Stimulated activated CD4-positive, alpha-beta T cell treated with anti-CD3 and anti-CD28 coated beads, Interleukin-4, amount 100 ng/mL, for 48 hours (primary cell): ENCODE measurements around the gene ZFP92.
A peak's percentile ranks its signal among the peaks of the same experiment; 100 is the strongest.
"Not testable (repeated sequence)": the region's sequence is repeated elsewhere in the genome, so short reads cannot be mapped to it uniquely, and the experiment has no call there.

Source experiments
- DNase-seq, 2 donors: peaks; one replicate each; pipeline ENCODE4 v3.0.0-alpha.2; 2020; ENCODE audit warnings: low read depth in 2 of 2

ZFP92 gene, protein sequence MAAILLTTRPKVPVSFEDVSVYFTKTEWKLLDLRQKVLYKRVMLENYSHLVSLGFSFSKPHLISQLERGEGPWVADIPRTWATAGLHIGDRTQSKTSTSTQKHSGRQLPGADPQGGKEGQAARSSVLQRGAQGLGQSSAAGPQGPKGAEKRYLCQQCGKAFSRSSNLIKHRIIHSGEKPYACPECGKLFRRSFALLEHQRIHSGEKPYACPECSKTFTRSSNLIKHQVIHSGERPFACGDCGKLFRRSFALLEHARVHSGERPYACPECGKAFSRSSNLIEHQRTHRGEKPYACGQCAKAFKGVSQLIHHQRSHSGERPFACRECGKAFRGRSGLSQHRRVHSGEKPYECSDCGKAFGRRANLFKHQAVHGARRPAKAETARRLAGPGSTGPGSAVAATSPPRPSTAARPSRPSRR

DNA sequence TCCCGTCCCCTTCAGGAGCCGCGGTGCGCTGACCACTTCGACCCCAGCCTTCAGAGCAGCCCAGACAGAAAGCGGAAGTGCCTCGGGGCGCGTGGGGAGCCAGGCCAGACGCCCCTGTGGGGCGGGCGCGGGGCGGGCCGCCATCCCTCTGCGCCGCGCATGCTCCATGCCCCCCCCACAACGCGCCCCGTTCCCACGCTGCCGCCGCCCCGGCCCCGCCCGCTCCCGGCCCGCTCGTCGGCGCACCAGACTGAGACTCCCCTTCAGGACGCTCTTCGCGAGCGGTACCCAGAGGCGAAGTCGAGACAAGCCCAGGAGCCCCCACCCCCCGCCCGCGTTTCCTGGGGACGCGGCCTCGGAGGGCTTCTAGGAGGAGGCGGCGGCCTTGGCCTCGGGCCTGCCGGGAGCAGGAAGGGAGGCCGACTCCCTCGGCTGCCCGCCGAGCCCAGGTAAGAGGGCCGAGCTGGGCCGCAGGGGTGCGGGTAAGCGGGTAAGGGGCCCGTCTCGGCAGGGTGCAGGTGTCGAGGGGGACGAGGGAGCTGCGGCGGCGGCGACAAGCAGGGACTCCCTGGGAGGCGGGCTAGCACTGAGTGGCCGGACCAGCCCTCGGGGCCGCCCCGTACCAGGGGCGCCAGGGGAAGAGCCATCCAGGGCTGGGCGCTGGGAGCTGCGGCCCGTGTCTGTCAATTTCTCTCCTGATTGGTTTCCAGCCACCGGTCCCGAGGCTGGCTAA, at the start of gene ZFP92:
ZFP92 (plus strand) TSS at position 218 of the 733 bp plus-strand sequence. CDS start 6,851 bp downstream, outside the sequence.
- DNase-seq = peak; percentile 1 to 40

DNA sequence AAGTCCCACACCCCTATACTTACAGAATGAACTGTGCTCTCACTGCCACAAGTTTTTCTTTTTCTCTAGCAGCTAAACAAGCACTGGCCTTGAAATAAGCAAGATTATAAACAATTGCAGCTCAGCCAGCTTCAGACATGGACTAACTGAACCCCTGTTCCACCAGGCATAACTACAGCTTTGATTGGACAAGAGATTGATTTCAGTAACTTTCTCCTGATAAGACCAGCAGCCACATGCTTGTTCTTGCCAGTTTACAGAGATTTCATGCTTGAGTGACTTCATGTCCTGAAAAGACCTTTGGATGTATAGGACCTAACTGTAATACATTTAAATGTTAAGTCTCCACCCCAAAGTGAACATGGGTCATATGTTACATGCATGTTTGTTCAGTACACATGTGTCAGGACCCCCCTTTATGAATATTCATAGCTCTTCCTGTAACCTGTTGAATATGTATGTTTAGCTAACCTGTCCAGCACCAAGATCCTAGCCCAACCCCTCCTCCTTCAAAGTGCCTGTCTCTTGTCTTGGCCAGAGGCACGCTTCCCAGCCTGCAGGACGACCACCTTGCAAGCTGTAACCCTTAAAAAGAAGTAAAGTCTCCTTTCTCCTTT, 49.4 kb upstream of the ZFP92 start:
- DNase-seq = no peak

DNA sequence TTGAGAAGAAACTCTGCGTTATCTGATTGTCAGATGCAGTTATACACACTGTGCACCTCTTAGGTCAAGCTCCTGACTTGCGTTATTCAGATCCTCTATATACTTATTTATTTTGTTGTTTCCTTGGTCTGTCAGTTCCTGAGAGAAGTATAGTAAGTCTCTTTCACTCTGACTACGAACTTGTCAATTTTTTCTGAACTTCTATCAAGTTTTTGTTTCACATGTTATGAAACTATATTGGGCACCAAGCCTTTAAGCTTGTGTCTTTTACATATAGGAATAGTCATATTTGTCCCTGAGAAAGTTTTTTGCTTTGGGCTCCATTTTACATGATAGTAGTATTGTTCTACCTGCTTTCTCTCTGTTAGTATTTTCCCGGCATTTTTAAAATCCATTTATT, 45.6 kb upstream of the ZFP92 start:
- no peak for DNase-seq

DNA sequence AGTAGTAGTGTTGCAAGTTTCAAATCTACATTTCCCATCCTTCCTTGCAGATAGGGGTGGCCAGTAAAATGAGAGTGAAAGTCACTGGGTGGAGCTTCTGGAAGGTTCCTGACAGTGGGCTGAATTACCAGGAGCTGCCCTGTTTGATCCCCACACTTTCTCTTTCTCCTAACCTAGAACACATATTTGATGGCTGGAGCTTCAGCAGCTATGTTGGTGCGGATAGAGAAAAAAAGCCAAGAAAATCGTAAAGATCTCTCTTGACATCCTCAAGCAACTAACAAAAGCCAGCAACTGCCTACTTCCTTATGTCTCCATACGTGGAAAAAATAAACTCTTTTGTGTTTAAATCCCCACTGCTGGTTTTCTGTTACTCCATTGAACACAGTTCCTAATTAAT, 45.2 kb upstream of the ZFP92 start:
- no peak for DNase-seq

DNA sequence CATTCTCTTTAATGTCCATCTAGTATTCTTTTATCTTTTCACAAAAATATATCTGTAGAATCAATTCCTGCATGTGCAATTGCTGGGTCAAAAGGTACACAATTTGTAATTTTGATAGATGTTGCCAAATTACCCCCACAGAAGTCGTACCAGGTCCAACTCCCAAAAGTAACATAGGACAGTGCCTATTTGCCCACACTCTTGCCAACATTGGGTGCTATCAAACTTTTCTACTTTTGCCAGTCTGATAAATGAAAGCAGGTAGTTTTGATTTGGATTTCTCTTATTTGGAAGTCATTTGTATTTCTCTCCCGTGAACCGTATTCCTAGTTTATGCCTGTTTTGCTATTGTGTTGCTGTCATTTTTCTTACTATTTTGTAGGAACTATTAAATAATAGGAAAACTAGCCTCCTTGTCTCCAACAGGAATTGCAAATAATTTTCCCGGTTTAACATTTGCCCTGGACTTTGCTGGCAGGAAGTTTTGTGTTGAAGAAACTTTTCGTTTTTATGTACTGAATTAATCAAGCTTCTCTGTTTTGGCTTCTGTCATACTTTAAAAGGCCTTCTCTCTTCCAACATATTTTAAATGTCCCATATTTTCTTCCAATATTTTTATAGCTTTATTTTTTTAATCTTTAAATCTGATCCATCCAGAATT, 44.3 kb upstream of the ZFP92 start:
- no peak for DNase-seq

DNA sequence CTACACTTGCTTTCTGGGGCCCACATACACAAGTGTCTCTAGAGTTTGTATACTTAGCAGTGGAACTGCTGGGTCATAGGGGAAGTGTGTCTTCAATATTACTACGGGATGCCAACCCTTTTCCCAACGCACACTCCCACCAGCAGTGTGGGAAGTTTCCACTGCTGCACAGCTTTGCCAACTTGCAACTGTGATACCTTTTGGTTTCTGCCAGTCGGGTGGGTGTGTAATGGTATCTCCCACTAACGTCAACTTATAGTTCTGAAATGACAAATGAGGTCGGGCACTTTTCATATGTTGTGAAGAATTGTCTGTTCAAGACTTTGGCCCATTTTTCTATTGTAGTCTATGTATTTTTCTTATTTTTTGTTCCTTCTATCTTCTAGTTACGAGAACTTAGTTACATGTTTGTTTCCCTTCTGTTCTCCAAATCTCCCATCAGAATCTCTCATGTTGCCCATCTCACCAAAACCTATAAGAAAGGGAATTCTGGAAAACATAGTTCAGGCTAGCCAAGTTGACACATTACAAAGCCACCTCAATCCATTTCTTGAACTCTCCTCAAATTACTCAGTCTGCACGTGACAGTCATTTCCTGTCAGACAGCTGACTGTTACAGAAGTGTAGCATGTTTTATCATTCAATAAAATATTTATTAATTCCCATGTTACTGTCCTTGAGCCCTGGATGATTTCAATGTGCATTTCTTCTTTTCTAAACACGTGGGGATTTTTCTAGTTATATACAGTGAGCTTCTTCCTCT, 40.8 kb upstream of the ZFP92 start:
- no peak for DNase-seq

DNA sequence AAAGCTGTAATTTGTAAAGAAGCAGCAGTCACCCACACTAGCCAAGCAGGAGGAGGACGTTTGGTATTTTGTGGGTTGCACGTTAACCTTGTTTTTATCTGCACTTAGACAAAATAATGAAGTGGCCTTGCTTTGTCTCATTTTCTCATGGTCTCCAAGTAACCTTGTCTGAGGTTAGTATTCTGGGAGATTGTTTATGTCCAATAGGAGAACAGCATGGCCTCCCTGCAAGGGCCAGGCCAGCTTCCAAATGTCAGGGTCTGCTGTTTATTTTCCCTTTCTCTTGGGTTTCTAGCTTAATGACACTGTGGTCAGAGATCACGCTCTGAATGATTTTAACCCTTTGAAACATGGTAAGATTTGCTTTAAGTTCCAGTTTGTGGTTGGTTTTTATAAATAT, 40.0 kb upstream of the ZFP92 start:
- no peak for DNase-seq

DNA sequence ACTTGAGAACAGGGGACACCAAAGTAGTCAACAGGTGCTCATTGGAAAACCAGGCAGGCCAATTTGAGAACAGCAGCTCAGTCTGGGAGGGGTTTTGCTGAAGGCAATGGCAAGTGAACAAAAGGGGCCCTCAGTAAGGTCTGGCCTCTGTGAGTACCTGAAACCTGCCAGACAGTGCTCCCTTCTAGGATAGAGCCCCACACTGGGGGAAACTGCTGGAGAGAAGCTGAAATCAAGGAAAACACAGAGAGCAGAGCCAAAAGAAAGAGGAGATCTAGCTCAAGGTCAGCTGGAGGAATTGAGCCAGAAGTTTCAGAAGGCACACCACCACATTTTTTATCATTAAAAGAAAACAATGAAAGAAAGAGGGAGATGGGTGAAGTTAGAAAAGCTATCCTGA, 38.3 kb upstream of the ZFP92 start:
- no peak for DNase-seq

DNA sequence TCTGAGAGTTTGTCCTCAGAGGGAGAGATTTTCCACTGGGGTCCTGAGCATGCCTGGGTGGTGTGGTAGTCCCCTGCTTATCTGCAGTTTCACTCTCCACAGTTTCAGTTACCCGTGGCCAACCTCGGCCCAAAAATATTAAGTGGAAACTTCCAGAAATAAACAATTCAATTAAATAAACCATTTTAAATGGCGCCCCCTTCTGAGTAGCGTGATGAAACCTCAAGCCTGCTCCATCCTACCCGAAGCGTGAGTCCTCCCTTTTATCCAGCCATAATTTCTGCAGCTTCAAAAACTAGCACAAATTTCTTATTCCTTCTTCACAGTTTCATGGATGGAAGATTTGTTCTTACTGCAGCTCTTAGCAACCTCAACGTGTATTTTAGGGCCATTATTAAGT, 36.8 kb upstream of the ZFP92 start:
- no peak for DNase-seq

DNA sequence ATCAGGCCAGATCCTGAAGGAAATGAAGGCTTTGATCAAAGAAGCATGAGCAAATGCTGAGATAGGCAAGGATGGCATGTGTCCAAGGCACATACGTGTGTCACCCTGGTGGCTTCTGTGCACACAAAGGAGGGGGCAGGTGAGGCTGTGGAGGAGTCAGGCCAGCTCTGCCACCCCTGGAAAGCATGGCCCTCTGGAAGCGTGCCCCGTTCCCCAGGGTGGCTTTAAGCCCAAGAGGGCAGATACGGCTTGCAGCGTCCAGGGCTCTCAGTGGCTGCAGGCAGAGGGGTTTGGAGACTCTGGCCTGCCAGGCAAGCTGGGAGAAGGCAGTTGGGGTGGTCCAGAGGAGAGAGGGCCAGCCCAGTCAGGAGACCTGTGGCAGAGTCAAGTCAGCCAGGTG, 35.7 kb upstream of the ZFP92 start:
- DNase-seq = no peak

DNA sequence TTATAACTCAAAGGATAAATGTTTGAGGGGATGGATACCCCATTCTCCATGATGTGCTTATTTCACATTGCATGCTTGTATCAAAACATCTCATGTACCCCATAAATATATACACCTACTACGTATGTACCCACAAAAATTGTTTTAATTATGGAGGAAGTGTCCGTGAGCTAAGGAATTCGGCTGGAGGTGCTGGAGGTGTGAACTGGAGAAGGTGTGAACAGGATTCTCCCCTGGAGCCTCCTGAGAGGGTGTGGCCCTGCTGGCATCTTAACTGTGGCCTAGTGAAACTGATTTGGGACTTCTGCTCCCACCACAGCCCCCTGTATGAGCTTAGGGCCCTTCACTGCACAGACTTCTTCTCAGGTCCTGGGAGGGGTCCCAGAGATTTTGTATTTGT, 33.5 kb upstream of the ZFP92 start:
- DNase-seq = no peak

DNA sequence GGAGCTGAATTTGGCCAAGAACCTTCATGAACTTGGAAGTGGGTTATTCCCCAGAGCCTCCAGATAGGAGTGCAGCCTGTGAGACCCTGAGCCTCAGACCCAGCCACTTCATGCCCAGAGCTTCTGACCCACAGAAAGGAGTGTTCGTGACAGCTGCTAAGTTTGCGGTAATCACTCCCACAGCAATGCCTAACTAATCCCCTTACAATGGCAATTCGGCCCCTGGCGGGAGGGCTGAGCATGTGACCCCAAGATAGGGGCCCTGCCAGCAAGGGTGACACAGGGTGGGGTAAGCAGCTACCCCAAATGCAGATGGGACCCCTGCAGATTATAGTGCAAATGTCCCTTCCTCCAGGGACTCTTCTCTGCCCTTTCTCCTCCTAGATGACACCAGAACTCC, 32.7 kb upstream of the ZFP92 start:
- DNase-seq = no peak

DNA sequence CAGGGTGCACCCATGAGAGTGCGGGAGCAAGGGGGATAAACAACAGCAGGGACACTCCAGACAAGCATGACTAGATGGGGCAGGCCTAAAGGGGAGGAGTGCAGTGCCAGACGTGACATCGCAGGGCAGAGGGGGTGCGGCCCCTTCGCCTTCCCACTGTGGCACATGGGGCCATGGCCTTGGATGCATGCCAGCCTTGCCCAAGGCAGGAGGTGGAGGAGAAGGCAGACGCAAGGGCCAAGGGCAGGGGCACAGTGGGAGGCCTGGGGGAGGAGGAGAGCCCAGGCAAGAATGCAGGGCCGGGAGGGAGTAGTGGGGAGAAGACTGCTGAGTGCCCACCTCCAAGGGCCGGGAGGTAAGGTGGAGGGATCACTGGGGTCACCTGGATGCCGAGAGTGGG, 31.8 kb upstream of the ZFP92 start:
- DNase-seq = no peak

DNA sequence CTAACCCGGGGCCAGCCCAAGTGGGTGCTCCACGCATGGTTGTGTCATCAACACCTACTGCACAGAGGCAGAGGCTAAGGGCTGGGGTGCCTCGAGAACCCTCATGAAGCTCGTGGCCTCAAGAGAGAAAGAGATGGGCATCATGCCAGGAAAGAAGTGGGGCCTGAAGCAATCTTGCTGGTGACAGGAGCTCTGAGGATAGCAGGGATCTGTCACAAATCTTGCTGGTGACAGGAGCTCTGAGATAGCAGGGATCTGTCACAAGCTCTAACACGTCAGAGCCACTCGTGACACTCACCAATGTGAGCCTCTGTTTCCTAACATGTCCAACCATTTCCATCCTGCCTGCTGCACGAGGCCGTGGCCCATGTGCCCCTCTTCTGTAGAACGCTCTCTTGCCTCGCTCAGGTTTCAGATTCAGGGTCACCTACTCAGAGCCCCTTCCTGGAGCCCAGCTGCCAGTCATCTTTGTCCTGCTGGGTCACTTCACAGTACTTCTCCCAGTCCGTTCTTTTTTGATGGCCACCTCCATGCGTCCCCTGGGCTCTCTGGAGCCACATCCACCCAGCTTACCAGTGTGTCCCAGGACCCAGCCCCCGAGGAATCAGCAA, 31.2 kb upstream of the ZFP92 start:
- no peak for DNase-seq

DNA sequence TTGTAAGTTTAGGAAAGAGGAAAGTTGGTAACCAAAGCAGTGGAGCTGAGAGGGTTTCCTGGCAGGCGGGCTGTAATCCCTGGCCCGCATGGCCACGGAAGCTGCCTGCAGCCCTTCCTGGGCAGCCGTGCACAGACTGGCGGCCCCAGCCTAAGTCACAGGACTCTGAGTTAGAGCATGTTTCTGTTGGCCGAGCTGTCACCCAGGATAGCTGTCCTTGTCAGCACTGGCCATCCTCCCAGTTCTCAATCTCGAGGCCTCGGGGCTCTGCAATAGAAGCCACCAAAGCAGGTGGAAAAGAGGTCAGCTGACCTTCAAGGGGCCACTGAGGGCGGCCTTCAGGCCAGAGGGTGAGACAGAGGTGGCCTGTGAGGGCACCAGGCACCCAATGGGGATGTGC, 30.6 kb upstream of the ZFP92 start:
- DNase-seq = no peak

DNA sequence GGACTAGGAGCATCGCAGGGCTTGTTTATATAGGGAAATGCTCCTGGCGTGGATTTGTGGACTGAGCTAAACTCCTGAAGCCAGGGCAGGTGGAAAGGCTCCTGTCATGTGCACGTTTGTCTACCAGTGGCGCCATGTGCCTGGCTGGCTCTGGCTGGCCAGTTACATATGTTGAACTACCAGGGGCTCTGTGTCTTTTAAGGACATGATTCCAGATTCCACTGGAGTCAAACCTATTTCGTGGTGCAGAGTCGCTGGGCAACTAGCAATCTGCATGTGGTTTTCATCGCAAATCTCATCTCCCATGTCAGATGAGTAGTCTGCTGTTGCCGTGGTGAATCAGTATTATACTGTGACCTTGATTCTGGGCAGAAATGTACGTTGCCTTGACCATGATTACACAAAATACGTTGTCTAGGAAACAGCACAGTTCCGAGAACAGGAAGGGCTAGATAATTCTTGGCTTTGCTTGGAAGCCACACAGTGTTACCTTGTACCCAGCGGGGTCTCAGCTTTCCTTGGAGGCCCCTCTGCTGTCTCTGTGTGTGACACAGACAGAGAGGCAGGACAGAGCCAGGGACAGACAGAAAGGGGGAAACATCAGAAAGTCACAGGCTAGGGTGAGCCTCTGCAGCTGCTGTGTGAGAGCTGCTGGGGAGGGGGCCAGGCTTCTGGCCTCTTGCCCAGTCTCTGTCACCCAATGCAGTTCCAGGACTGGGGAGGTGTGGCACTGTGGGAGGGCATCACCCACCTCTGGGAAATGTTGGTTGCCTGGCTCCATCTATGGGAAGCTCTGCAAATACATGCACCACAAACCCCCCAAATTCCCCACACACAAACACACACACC, 29.4 kb upstream of the ZFP92 start:
- DNase-seq = no peak

DNA sequence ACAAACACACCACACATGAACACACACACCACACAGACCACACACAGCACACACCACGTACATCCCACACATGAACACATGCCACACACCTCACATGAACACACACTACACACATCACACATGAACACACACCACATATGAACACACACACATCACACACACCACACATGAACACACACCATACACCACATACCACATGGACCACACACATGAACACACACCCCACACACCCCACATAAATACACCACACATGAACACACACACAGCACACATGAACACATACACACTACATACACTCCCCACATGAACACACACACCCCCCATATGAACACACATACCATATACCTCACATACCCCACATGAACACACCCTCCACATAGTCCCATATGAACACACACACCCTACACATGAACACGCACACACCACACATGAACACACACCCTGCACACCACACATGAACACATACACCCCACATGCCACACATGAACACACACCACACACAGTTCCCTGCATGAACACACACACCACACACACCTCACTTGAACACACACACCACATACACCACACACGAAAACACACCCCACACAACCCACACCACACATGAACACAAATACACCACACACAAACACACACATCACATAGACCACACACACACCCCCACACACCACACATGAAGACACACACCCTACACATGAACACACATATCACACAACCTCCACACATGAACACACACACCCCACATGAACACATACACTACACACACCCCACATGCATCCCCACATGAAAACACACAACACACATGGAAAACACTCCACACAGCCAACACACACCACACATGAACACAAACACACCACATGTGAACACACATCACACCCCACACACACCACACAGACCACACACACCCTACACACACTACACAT, 28.4 kb upstream of the ZFP92 start:
- no peak for DNase-seq

DNA sequence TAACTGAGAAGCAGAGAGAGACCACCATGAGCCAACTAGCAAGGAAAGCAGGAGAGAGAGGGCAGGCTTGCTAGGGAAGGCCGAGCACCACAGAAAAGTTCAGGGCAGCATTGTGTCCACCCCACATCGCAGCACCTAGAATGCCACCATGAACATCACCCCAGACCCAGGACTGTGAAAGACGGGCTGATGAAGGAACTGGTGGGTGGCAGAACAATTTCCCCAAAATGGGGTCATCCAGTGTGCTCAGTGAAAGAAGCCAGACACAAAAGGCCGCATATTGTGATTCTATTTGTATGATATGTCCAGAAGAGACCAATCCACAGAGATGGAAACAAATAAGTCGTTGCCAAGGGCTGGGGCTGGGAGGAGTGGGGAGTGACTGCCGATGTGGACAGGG, 26.9 kb upstream of the ZFP92 start:
- DNase-seq = no peak

DNA sequence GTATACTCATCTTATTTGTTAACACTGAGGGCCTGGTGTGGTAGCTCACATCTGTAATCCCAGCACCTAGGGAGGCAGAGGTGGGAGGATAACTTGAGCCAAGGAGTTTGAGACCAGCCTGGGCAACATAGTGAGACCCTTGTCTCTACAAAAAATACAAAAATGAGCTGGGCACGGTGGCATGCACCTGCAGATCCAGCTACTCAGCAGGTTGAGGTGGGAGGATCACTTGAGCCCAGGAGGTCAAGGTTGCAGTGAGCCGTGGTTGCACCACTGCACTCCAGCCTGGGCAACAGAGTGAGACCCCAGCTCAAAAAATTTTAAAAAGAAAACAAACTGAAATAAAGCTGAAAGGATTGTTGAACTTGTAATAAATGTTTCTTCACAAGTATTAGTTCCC, 26.3 kb upstream of the ZFP92 start:
- DNase-seq = not testable (repeated sequence)
